Measurements from ENCODE around the gene IGFLR1.

The IGFLR1 gene

GRCh38 chr19:35760711-35761349 lies 18.6 kb upstream of the IGFLR1 start:
- Histone ChIP-seq H3F3A (ENCODE audit: insufficient read depth, low read length) (peaks cover 4% of the 10 kb centered on the region; the same call in 1 of the 2 replicates), H3K9me3 (replicated peaks; ENCODE audit: insufficient read depth, low read length) (no peaks in the 10 kb centered on the region), H3K27ac (ENCODE audit: low read length) (no peak overlapping the region), H2AFZ (ENCODE audit: low read length) (no peak overlapping the region), H3K4me1 (ENCODE audit: low read length) (peaks cover 12% of the 10 kb centered on the region; the same call in 1 of the 2 replicates), H3K36me3 (replicated peaks; ENCODE audit: insufficient read depth, low read length) (no peaks in the 10 kb centered on the region), H3K9me2 (replicated peaks; ENCODE audit: insufficient read depth, low read length) (no peaks in the 10 kb centered on the region), H3K4me2 (ENCODE audit: low read depth, low read length) (no peak overlapping the region), H4K20me1 (ENCODE audit: insufficient read depth, low read length) (no peaks in the 10 kb centered on the region), H3K79me2 (ENCODE audit: low read length) (peaks cover 15% of the 10 kb centered on the region), H3K27me3 (replicated peaks; ENCODE audit: insufficient read depth, low read length) (no peaks in the 10 kb centered on the region), H3K9ac (ENCODE audit: low read length) (no peak overlapping the region), H3K4me3 (ENCODE audit: low read length) (no peak overlapping the region)
- no peak for DNase-seq
- TF ChIP-seq EZH2phosphoT487 (IDR thresholded peaks at IDR 0.05; ENCODE audit: low read length) (no peak), CTCF (IDR thresholded peaks at IDR 0.05; ENCODE audit: low read length) (no peak), EZH2 (optimal IDR thresholded peaks at IDR 0.05; ENCODE audit: low read depth, low read length) (no peak)

DNA sequence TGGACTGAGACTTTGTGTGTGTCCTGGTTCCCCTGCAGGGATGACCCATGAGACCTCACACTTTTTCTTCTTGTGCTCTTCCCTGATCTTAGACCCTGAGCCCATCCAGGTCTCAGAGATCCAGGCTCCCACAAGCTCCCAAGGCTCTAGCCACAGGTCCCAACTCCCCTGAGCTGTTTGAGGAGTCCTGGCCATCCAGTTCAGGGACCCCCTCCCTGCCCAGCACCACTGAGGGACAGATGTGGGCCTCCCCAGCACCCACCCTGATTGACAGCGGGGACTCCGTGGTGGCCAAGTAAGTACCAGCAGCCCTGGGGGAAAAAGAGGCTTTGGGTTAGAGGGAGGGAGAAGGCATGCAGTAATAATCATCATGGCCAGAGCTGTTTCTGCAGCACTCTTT lies 17.4 kb upstream of the IGFLR1 start:
- no peak overlapping the region for H3K4me2 ChIP-seq (ENCODE audit: low read depth, low read length)
- no peaks in the 10 kb centered on the region for H3K36me3 ChIP-seq (replicated peaks; ENCODE audit: insufficient read depth, low read length)
- peaks cover 12% of the 10 kb centered on the region; the same call in 1 of the 2 replicates for H3K4me1 ChIP-seq (ENCODE audit: low read length)
- H3F3A ChIP-seq (ENCODE audit: insufficient read depth, low read length) = peaks cover 4% of the 10 kb centered on the region; the same call in 1 of the 2 replicates
- DNase-seq = no peak
- H3K79me2 ChIP-seq (ENCODE audit: low read length) = peaks cover 15% of the 10 kb centered on the region
- no peaks in the 10 kb centered on the region for H3K9me3 ChIP-seq (replicated peaks; ENCODE audit: insufficient read depth, low read length)
- H3K9ac ChIP-seq (ENCODE audit: low read length) = no peak overlapping the region
- H3K4me3 ChIP-seq (ENCODE audit: low read length) = no peak overlapping the region
- no peaks in the 10 kb centered on the region for H3K27me3 ChIP-seq (replicated peaks; ENCODE audit: insufficient read depth, low read length)
- no peak overlapping the region for H3K27ac ChIP-seq (ENCODE audit: low read length)
- H3K9me2 ChIP-seq (replicated peaks; ENCODE audit: insufficient read depth, low read length) = no peaks in the 10 kb centered on the region
- H4K20me1 ChIP-seq (ENCODE audit: insufficient read depth, low read length) = no peaks in the 10 kb centered on the region
- H2AFZ ChIP-seq (ENCODE audit: low read length) = no peak overlapping the region
- TF ChIP-seq EZH2phosphoT487 (IDR thresholded peaks at IDR 0.05; ENCODE audit: low read length) = no peak
- TF ChIP-seq EZH2 (optimal IDR thresholded peaks at IDR 0.05; ENCODE audit: low read depth, low read length) = no peak
- no peak for TF ChIP-seq CTCF (IDR thresholded peaks at IDR 0.05; ENCODE audit: low read length)

DNA sequence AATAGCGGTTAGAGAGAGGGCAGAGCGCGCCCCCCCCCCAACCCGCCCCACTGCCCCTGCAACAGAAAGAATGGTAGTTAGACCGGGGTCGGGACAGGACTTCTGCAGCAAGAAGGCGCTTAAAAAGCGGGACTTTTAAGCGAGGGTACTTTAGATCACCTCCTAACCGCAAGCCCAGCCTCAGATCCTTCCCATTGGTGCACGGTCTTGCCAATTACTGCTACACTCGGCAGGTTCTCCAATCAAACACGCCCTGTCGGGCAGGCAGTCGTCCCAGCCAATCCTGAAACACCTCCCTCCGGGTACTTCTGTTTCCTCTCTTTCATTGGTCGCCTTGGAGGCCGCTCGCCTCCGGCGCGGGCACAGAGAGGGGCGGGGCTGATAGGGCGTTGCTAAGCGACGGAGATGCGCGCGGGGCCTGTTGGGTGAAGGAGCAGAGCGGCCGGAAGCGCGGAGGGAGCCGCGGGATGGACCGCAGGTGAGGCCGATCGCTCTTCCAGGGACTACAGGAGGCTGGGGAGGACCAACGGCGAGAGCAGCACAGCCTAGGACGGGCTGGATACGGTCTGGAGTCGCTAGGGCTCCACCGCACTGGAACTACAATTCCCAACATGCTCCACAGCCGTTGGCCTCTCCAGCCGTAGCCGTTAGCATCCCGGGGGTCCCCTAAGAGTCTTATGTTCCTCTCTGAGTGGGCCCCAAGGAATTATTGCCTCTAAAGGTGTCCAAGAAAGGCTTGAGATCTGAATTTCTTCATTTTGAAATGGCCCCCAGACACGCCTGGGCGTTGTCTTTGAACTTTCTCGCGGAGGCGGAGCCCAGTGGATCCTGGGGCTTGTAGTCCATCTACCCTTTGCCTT lies 15.7 kb upstream of the IGFLR1 start, which contains the start of gene PROSER3:
Gene PROSER3, plus strand, starts transcription at position 428 of the 860 bp plus-strand sequence. Its CDS starts 40 bp downstream, at position 468.
- Histone ChIP-seq H4K20me1 (ENCODE audit: insufficient read depth, low read length) (no peaks in the 10 kb centered on the region), H3K36me3 (replicated peaks; ENCODE audit: insufficient read depth, low read length) (no peaks in the 10 kb centered on the region), H3K9ac (ENCODE audit: low read length) (peak within 1 kb of the TSS; percentile 77), H2AFZ (ENCODE audit: low read length) (peak within 1 kb of the TSS; percentile 82), H3K27ac (ENCODE audit: low read length) (peak within 1 kb of the TSS; percentile 61), H3K27me3 (replicated peaks; ENCODE audit: insufficient read depth, low read length) (no peaks in the 10 kb centered on the region), H3K4me3 (ENCODE audit: low read length) (peak within 1 kb of the TSS; percentile 75), H3K9me2 (replicated peaks; ENCODE audit: insufficient read depth, low read length) (no peaks in the 10 kb centered on the region), H3F3A (ENCODE audit: insufficient read depth, low read length) (peaks cover 4% of the 10 kb centered on the region; the same call in 1 of the 2 replicates), H3K79me2 (ENCODE audit: low read length) (peaks cover 15% of the 10 kb centered on the region), H3K4me2 (ENCODE audit: low read depth, low read length) (peak within 1 kb of the TSS; percentile 94), H3K9me3 (replicated peaks; ENCODE audit: insufficient read depth, low read length) (no peaks in the 10 kb centered on the region), H3K4me1 (ENCODE audit: low read length) (peaks cover 12% of the 10 kb centered on the region; the same call in 1 of the 2 replicates)
- no peak for TF ChIP-seq EZH2phosphoT487 (IDR thresholded peaks at IDR 0.05; ENCODE audit: low read length)
- no peak for TF ChIP-seq EZH2 (optimal IDR thresholded peaks at IDR 0.05; ENCODE audit: low read depth, low read length)
- DNase-seq = peak; percentile 99
